ENCODE data around the gene AMFR. TPM values are rescaled to one million over a fixed set of nuclear protein-coding genes. Genes with fewer than 3 reads are reported as not detected.

AMFR gene
- 98.0 TPM for polyA plus RNA-seq (2013, experiment 1 of 2; ENCODE audit: insufficient read length)
- 101 TPM for polyA plus RNA-seq (2013, experiment 2 of 2; ENCODE audit: insufficient read length)

DNA sequence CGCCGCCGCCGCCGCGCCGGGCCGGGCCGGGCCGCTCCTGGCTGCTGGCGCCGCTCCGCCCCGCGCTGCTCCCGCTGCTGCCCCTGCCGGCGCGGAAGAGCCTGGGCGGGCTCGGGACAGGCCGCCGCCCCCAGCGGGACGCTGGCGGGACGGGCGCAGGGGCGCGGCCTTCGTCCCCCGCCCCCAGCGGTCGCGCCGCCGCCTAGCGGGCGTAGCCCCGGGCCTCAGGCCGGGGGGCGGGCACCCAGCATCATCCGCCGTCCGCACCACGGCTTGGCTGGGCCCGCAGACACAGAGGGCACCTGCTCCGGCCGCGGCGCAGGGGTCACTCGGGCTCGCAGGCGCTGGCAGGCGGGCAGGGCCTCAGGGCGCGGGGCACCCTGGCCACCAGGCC lies at the start of gene AMFR:
Gene AMFR (minus strand): TSS at position 107 of the 394 bp plus-strand sequence. CDS start 218 bp downstream, outside the sequence.
- peak; percentile 87 for DNase-seq

DNA sequence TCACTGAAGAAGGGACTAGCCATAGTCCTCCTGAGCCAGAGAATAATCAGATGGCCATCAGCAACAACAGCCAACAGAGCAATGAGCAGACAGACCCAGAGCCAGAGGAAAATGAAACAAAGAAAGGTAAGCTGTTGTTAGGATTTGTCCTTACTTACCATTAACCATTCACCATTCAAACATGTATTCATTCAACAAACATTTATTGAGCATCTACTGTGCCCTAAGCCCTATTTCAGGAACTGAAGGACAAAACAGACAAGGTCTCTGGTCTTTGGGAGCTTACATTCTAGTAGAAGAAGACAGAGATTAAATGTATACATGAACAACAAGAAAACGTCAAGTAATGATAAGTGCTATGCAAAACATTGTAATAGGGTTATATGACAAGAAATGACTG lies 45.3 kb upstream of the AMFR start:
- DNase-seq: no peak

DNA sequence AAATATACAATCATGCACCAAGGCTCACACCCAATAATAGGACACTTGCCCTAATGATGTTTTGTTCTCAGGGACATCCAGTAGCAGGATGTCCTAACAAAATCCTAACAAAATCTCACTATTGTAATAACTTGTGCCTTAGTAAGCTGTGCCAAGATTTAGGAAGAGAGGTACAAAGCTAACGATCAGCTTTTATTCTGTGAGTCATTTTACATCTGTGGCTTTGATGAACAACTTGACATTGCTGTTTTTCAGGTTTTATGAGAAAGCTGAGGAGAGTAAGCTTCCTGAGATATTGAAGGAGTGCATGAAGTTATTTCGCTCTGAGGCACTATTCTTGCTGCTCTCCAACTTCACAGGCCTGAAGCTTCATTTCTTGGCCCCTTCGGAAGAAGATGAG lies 44.9 kb upstream of the AMFR start:
- no peak for DNase-seq

DNA sequence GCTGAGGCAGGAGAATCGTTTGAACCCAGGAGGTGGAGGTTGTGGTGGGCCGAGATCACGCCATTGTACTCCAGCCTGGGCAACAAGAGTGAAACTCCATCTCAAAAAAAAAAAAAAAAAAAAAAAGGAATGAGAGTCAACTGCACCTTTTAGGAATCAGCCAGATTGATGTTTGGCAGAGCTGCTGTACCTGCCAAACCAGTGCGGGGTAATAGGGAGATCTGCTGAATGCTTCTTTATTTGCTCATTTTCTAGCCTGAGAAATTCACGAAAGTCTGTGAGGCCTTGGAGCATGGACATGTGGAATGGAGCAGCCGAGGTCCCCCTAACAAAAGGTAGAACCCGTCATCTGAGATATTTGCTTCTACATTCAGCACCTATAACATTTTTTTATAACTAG lies 44.4 kb upstream of the AMFR start:
- DNase-seq: no peak

DNA sequence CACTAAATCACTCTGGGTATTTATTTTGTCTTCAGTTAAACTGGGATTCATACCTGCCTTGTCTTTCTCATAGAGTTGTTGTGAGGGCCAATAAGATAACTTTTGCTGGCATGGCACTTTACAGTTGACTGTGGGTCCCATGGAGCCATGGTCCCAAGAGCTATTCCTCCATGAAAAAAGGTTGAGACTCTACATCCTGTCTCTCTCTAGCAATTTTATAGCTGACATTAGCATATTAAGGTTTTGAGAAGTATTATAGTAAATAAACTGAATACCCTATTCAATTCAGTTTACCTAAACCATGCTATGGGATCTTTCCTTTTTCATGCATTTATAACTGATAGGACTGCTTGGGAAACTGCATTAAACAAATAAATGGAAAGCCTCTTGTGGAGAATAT lies 43.5 kb upstream of the AMFR start:
- no peak for DNase-seq

DNA sequence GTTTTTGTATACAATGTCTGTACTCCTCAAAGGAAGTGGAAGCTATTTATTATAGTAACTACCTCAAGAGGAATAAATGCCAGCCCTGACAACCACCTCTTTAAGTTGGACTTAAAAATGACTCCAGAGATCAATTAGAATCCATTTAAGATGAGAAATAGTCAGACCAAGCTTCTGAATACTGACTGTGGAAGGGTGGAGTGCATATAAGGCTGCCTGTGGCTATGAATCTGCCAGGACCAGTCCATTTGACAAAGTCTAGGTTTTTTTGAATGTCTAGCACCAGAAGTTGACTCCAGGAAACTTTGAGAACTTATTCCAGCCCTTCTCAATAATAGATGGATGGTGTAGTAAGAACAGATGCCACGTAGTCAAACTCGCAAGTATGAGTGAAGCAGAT lies 41.0 kb upstream of the AMFR start:
- DNase-seq: no peak

DNA sequence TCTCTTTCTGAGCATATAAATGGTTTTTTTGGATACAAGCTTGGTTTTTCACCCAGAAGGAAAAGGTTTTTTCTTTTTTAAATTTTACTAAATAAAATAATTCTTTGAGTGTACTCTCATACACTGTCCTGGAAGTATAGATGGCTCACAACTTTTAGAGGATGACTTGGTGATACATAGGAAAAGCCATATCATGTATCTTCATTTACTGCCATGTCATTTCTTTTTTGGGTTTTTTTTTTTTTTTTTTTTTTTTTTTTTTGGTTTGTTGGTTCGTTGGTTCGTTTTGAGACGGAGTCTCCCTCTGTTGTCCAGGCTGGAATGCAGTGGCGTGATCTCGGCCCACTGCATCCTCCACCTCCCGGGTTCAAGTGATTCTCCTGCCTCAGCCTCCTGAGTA lies 37.8 kb upstream of the AMFR start:
- DNase-seq: no peak

DNA sequence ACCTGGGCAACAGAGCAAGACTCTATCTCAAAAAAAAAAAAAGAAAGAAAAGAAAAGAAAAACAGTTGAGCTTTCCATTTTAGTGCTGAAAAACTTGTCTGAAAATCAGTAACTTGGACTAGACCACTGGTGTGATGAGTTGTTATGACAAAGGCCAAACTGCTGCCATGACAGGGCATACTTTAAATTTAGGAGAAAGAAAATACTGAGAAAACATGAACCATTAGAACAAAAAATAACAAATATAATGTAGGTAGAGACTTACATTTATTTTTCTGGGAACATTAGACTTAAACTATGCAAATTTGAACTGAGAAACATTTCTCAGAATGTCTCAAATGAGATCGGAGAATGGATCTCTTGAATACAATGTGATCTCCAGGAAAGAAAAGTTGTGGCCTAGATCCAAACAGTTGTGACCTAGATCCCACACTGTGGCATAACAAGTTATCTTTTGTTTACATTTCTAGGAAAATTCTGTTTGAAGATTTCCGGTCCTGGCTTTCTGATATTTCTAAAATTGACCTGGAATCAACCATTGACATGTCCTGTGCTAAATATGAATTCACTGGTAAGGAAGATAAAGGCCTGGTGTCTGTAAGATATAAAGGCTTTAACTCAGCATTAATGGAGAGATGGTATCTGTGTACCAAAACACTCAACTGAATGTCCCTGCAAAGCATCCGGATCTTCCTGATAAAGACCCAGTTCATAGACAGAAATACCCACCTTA lies 36.9 kb upstream of the AMFR start:
- no peak for DNase-seq

DNA sequence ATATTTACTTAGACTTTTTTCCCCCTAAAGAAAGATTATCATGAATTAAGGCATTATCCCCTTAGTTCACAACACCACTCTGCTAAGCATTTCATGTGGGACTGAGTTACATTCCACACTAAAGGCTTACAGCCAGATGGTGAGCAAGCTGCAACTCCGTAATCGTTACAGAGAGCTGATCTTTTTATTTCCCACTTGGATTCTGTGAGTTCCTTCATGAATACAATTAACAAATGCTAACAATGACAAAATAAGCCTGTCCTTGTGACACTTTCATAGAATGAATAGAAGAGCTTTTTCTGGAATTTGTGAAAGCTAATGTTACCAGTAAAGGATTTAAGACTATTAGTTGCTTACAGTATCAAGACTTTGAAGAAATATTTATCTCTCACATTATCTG lies 34.8 kb upstream of the AMFR start:
- DNase-seq: no peak

DNA sequence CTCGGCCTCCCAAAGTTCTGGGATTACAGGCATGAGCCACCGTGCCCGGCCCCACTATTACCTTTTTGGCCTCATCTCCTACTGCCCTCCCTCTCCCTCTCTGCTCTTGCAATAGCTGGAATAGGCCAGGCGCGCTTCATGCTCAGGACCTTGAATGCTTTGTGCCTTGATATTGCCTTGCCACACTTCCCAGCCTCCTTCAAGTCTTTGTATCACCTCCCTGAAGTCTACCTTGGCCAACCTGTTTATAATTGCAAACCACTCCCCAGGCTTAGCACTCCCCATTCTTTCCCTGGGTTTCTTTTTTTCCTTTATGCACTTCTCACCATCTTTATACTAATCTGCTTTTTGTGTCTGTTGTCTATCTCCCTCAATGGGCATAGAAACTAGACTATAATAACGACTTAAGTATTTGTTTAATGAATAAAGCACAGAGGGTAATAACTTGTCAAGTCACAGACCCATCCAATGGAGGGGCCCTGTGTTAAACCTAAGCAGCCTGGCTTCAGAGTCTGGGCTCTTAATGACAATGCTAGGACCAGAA lies 32.7 kb upstream of the AMFR start:
- no peak for DNase-seq

DNA sequence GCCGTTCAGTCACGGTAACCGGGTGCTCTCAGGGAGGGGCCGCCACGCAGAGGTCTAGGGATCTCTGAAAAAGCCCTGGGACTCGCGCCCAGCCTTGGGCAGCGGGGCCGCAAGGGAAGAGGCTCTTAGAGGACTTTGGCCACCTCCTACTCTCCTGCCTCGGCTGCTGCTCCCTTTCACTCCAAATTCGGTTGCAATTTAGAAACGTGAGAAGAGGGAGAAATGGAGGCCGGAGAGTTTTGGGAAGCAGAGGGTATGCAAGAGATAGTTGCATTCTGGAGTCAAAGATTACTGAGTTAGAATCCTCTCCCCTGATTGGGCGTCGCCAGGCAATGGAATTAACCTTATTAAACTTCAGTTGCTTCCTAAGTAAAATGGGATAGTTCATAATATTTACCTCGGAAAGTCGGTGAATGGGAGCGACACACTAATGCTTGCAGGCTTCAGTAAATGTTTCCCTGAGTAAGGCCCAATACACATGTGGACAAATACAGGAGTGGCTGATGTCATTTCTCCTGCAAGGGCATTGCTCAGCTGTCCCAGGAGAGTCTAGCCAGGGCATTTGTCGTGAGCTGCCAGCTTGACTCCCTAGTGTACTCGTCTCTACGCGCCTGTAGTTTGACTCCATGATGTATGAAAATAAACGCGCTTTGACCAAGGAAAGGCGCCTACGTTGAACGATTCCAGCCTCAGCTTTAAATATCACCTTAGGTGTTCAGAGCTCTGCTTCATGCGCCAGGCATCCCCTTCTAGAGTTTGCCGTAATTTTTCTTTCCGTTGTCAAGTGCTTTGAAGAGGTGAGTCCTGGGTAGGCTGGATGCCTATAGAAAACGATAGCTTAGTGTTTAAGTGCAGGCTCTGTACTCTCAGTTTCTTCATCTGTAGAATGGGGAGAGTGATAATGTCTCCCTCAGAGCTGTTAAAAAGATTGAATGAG lies 26.7 kb upstream of the AMFR start:
- peak; percentile 71 for DNase-seq

DNA sequence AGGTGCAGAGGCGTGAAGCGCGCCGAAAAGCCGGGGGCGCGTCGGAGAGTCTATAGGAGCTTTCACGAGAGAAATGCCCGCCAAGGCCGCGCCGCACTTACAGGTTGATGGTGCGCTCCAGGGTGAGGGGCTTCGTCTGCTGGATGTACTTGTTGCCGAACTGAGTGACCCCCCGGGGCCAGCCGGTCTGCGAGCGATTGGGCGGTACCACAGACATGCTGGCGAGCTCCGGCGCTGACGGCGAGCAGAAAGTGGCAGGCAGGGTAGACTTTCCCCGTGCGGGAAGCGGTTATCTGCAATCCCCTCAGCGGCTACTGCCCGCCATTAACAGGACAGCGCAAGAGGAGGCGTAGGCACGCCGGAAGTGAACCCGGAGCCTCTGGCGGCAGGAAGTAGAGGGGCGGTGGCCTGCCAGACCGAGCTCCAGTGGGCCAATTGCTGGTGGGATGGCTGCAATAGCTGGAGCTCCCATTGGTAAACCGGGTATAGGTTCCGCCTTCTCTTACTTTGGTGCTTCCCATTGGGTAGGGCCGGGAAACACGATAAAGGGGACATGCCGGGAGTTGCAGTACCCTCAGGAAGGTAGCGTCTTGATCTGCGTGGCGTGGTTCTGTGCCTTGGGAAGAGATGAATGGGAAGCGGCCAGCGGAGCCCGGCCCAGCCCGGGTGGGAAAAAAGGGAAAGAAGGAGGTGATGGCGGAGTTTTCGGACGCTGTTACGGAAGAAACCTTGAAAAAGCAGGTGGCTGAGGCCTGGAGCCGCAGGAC lies 25.8 kb upstream of the AMFR start, which contains the start of the genes NUDT21 and OGFOD1:
Gene NUDT21 (minus strand): TSS at position 347 of the 767 bp plus-strand sequence. CDS start 130 bp downstream, at position 217.
Gene OGFOD1 (plus strand): TSS at position 569 of the 767 bp plus-strand sequence. CDS start 59 bp downstream, at position 628.
- peak; percentile 99 for DNase-seq

DNA sequence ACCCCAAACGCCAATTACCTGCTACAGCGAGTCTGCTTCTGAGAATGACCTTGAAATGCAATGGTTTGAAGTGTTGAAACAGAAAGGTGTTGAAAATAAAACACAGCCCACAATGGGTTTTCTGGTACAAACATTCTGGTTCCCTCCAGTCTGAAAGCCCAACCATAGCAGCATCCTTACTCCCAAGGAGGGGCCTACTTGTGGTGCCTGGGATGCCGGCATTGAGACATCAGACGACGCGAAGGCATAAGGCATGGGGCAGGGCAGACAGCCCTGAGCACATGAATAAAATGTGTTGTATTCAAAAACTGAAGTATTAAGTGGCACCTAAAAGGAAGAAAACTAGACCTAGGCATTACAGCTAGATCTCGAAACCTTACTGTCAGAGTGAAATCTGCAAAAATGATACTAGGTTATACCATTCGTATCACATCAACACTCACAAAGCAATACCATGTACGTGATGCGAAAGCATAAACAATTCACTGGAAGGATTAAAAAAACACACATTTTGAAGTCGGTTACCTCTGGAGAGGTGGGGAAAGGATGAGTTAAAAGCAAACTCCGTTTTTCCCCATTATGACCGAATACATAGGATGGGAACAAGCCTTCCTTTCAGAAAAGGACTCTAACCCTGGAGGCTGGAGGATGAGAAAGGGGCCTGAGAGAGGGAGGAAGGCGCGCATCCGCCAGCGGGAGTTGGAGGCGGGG lies 25.1 kb upstream of the AMFR start:
- DNase-seq: no peak

DNA sequence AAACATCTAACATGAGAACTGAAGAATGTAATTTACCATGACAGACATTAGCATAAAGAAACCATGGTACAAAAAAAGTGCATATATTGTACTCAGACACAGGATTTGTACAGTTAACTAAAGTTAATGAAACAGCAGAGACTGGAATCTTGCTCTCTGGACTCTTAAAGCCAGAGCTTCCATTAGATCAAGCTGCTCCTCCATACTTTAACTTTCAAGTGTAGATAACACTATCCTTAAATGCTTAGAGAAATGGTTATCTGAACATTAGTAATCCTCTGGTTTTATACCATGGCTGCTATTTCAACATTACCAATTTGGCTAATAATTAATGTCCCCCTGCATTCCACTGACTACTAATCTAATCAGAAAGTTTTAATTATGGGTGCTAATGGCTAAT lies 22.7 kb upstream of the AMFR start:
- no peak for DNase-seq

DNA sequence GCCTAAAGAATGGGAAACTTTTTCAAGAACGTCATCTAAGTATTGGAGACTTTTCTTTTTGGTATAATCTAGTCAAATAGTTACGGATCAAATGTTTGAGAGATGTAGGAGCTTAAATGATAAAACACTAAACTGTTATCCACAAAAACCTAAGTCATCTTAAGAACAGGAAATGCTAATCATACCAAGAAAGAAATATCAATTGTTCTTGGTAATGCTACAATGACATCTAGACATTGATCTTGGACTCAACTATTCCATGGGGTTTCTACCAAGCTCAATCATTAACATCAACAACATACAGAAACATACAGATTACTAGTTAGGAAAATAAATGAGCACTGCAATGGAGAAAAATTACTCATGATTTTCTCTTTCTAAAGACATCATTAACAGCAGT lies 21.9 kb upstream of the AMFR start:
- DNase-seq: no peak

DNA sequence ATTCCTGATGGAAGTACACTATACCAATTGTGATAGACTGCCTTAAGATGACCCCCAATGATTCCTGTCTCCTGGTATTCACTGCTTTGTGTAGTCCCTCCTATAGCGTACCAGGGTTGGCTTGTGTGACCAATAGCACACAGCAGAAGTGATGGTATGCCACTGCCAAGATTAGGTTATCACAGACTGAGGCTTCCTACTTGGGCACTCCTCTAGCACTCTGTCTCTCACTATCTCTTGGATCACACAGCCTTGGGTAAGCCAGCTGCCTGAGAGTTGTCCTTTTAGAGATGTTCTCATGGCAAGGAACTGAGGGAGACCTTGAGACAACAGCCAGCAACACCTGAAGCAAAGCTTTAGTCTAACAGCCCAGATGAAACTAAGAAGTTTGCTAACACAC lies 12.7 kb upstream of the AMFR start:
- no peak for DNase-seq

DNA sequence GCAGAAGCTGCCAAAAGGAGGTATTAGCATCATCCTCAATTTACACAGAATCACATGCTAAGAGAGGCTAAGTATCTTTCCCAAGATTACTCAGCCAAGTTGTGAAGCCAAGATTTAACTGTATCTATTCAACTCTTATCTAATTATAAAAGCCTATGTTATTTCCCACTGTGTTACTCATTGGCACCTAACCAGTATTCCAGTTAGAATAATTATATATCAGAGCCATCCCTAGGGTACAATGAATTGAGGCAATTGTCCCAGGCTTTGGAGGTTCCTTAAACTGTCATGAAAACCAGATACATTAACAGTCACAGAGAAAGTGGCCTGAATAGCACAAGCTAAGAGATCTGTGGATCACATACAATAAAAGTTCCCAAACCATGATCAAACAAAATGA lies 10.9 kb upstream of the AMFR start:
- DNase-seq: no peak

DNA sequence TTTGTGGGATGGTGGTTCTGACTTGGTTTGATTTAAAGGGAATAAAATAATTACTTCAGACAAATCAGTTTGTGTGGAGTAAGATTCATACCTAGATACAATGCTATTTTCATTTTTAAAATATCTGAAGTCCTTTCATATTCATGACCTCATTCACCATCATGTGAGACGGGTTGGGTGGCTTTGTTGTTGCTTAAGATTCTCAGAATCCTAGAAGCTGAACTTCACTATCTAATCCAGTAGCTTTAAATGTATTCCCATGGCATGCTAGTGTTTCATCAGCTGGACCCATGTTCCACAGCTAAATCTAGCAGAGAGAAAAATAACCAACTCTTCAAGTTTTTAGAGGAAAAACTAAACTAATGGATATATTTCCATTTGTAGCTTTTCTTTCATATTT lies 2.7 kb upstream of the AMFR start:
- DNase-seq: no peak

DNA sequence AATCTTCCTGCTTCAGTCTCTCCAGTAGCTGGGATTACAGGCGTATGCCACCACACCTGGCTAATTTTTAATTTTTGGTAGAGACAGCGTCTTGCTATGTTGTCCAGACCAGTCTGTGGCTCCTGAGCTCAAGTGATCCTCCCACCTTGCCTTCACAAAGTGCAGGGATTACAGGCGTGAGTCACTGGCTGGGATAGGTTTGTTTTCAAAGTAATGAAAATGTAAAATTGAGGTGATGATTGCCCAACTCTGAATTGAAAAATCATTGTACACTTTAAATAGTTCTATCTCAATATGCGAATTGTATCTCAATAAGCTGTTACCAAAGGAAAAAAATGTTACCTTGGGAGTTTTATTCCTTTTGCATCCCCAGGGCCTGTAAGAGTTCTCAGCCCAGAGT lies 1.2 kb upstream of the AMFR start:
- no peak for DNase-seq

DNA sequence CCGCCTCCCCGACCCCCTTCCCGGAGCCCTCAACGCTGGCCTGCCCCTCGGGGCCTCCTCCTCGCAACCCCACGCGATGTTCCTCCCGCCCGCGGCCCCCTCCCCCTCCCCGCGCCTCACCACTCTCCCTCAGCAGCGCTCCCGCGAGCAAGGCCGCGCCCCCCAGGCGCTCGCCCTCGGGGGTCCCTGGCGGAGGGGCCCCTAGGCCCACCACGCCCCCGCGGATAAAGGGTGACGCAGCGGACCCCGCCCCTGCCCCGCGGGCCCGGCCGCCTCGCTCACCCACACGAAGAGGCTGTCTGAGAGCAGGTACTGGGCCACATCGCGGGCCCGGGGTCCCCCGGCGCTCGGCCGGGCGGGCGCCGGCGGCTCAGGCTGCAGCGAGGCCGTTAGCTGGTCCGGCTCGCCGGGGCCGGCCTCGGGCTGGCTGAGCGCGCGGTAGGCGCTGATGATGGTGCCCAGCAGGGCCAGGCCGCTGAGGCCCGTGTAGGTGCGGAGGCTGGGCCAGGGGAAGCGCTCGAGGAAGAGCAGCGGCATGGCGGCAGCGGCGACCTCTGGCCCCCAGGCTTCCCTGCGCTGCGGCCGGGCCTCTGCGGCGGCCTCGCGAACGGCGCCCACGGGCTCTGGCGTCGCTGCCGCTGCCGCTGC lies 430 bp downstream of the AMFR start:
- DNase-seq: peak; percentile 18

DNA sequence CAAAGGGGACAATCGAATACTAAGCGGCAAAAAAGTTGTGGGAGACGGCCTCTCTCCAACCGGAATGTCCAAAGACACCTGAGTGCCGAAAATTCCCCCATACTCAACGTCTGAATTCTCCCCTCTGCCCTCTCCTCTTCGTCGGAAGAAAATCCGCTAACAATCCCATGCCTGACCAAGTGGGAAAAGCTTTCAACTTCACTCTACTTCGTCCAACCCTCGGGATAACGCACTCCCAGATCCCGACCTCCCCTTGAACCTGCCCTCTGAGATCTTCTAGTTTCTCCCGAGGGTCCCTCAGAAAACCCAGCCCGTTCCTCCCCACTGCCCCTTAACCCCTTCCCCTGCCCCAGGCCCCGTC lies 961 bp downstream of the AMFR start:
- DNase-seq: peak; percentile 17

Measured in fibroblast of skin of back (primary cell).